ENCODE measurements around the gene ADO.

DNA sequence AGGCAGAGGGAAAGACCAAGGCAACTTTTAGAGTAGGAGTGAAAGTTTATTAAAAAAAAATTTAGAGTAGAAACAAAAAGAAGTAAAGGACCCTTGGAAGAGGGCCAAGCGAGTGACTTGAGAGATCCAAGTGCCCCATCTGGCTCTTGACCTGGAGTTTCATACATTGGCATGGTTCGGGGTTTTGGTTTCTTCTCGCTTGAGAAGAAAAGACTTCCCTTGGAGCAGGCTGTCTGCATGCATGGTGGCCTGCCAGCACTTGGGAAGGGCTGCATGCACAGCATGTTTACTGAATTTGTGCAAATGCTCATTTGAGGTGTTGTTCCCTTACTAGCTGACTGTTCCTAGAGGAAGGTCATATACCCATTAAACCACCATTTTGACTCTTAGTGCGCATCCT is 8.8 kb upstream of the ADO start:
- no peak for TF ChIP-seq RFX5 (IDR thresholded peaks at IDR 0.05; ENCODE audit: low read depth, low read length)
- TF ChIP-seq, protein P1, sequence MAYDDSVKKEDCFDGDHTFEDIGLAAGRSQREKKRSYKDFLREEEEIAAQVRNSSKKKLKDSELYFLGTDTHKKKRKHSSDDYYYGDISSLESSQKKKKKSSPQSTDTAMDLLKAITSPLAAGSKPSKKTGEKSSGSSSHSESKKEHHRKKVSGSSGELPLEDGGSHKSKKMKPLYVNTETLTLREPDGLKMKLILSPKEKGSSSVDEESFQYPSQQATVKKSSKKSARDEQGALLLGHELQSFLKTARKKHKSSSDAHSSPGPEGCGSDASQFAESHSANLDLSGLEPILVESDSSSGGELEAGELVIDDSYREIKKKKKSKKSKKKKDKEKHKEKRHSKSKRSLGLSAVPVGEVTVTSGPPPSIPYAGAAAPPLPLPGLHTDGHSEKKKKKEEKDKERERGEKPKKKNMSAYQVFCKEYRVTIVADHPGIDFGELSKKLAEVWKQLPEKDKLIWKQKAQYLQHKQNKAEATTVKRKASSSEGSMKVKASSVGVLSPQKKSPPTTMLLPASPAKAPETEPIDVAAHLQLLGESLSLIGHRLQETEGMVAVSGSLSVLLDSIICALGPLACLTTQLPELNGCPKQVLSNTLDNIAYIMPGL (CRISPR knock-in tag; IDR thresholded peaks at IDR 0.05): no peak
- TF ChIP-seq, protein P2, sequence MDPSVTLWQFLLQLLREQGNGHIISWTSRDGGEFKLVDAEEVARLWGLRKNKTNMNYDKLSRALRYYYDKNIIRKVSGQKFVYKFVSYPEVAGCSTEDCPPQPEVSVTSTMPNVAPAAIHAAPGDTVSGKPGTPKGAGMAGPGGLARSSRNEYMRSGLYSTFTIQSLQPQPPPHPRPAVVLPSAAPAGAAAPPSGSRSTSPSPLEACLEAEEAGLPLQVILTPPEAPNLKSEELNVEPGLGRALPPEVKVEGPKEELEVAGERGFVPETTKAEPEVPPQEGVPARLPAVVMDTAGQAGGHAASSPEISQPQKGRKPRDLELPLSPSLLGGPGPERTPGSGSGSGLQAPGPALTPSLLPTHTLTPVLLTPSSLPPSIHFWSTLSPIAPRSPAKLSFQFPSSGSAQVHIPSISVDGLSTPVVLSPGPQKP (CRISPR knock-in tag; IDR thresholded peaks at IDR 0.05): no peak
- no peak for TF ChIP-seq CHD2 (IDR thresholded peaks at IDR 0.05; ENCODE audit: low read depth, low read length)
- TF ChIP-seq FOSL1 (tag; conservative IDR thresholded peaks at IDR 0.05): no peak
- no peak for TF ChIP-seq HDAC3 (IDR thresholded peaks at IDR 0.05; ENCODE audit: borderline replicate concordance, partially characterized antibody)
- TF ChIP-seq EZH2 (IDR thresholded peaks at IDR 0.05; ENCODE audit: borderline replicate concordance, low read depth, low read length): no peak

Data from K562 (cell line).